GM12891 (cell line): ENCODE results near the gene RNF10.

Experiments used
- PAX5 ChIP-seq: IDR thresholded peaks from 2 replicates; pipeline ENCODE4 v1.6.1; 2011; ENCODE audit warnings: low read length, moderate library complexity, mild to moderate bottlenecking; ENCODE audit not compliant: insufficient read depth, severe bottlenecking
- POLR2A ChIP-seq: IDR thresholded peaks from 2 replicates; pipeline ENCODE4 v1.6.1; 2011; ENCODE audit warnings: low read depth, low read length, control low read depth
- POLR2AphosphoS5 ChIP-seq: IDR thresholded peaks from 2 replicates; pipeline ENCODE4 v1.6.1; 2011; ENCODE audit warnings: low read depth, low read length, control low read depth
- POU2F2 ChIP-seq: IDR thresholded peaks from 2 replicates; pipeline ENCODE4 v1.6.1; 2011; ENCODE audit warnings: low read depth, mild to moderate bottlenecking, control low read depth, low read length, moderate library complexity
- SPI1 ChIP-seq: IDR thresholded peaks from 2 replicates; pipeline ENCODE4 v1.6.1; 2011; ENCODE audit warnings: low read depth, low read length, control low read depth
- TAF1 ChIP-seq: IDR thresholded peaks from 2 replicates; pipeline ENCODE4 v1.6.1; 2011; ENCODE audit warnings: low read depth, low read length, control low read depth

GRCh38 chr12:120618954-120619615 is 84.9 kb downstream of the RNF10 start:
- TF ChIP-seq POLR2A = no peak
- TF ChIP-seq TAF1 = no peak
- no peak for TF ChIP-seq POU2F2
- TF ChIP-seq POLR2AphosphoS5 = no peak
- no peak for TF ChIP-seq PAX5
- no peak for TF ChIP-seq SPI1
